Activated T-cell treated with anti-CD3 and anti-CD28 coated beads for 24 hours (primary cell): ENCODE measurements around the gene C4orf54.

Source experiments
- DNase-seq: peaks from one replicate; pipeline ENCODE4 v3.0.0-alpha.2; 2020; ENCODE audit warnings: low read depth

C4orf54 gene

DNA sequence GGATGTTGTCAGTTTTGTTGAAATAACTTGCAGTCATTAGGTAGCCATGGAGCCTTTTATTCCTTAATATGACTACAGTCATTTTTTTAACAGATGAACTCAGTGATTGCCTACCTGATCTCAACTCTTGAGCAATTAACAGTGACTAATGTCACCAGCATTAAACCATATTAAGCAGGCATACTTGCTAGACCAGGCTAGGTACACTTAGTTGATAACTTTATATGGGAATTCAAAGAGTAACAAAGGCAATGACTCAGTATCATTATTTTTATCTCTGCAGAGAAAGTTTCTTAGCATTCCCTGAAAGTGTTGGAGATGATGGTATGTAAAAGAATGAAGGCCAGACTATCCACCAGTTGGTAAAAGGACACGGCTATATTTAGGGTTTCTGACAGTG lies at the start of gene C4orf54:
Gene C4orf54, minus strand, starts transcription at position 31 of the 400 bp plus-strand sequence. CDS start 3,180 bp downstream, outside the sequence.
- DNase-seq, result no peak

DNA sequence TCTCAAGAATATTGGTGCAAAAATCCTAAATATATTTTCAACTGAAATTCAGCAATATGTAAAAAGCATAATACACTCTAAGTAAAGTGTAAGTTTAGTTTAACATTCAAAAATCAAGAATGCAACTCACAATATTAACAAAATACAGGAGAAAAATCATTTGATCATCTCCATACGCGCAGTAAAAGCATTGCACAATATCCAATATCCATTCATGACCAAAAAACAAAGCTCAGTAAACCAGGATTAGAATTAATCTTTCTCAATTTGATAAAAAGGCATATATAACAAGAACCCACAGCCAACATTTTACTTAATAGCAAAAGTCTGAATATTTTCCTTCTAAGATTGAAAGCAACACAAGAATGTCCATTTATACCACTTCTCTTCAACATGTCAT lies 48.3 kb upstream of the C4orf54 start:
- no peak for DNase-seq

DNA sequence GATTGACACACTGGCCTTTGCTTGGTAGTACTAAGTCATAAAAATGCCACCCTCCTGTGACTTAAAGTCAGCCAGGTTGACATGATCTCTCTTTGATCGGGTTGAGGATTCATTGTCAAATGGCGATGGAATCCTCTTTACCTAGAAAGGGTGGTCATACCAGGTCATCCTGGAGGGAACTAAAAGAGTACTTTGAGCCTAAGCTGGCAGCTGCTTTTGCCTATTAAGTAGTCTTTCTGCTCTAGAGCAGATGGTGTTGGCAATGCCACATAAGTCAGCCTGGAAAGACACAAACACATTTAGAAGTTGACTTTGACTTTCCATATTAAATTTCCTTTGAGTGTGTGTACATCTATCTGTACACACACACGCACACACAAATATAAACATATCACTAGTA lies 39.2 kb upstream of the C4orf54 start:
- DNase-seq, result no peak

DNA sequence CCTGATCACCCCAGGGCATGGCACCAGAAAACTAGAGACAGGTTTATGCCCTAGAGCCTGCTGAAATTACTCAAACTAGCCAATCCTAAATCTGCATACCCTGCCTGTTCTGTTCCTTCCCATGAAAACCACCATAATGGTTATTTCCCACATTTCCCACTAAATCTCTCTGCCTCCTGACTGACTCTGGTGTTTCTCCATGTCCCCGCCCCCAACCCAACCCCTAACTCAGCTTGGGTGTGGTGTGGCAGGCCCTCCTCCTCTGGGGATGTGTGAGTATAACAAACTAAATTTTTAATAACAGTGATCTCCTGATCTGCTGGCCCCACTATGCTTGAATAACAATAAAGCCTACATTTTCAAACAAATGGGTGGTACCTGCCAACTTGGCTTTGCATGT lies 35.5 kb upstream of the C4orf54 start:
- no peak for DNase-seq

DNA sequence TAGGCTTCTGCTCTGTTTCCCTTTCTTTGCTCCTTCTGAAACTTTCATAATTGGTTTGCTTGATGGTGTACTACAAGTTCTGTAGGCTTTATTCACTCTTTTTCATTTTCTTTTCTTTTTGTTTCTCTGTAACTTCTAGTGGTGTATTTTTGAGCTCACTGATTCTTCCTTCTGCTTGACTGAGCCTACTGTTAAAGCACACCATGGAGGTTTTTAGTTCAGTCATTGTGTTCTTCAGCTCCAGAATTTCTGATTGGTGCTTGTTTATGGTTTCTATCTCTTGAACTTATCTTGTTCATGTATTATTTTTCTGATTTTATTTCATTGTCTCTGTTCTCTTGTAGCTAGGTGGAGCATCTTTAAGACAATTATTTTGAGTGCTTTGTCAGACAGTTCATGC lies 33.4 kb upstream of the C4orf54 start:
- DNase-seq, result no peak

DNA sequence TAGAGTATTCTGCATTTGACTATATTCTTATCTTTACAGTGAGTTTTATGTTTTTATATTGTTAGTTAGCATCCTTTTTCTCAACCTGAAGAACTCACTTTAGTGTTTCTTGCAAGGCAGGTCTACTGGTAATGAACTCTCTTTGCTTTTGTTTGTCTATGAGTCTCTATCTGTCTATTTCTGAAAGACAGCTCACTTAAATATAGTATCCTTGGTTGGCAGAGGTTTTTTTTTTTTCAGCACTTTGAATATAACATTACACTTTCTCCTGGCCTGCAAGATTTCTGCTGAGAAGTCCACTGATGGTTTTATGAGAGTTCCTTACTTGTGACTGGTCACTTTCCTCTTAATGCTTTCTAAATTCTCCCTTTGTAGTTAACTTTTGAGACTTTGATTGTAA lies 32.8 kb upstream of the C4orf54 start:
- no peak for DNase-seq

DNA sequence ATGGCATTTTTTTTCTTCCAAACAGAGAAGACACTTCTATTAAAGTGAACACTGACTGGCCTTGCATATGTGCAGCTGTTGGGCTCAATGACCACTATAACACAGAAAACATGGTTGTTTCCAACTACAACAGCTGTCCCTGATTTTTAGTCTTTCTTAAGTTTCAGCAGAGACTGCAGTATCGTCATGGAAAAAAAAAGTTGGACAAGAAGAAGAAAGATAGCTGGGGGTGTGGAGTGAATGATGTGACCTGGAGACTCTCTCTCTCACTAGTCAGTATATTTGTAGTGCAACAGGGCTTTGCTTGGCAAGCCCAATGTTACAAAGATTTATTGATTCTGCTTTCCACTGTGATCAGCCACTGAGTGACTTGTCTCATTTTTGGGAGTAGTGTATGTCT lies 29.5 kb upstream of the C4orf54 start:
- DNase-seq, result no peak

DNA sequence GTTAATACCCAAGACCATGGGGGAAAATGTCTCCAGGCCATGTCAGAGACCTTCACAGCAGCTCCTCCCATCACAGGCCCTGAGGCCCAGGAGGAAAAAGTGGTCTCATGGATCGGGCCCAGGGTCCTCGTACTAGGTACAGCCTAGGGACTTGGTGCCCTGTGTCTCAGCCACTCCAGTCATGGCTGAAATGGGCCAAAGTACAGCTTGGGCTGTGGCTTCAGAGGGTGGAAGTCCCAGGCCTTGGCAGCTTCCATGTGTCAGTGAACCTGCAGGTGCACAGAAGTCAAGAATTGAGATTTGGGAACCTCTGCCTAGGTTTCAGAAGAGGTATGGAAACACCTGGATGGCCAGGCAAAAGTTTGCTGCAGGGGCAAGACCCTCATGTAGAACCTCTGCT lies 27.6 kb upstream of the C4orf54 start:
- no peak for DNase-seq

DNA sequence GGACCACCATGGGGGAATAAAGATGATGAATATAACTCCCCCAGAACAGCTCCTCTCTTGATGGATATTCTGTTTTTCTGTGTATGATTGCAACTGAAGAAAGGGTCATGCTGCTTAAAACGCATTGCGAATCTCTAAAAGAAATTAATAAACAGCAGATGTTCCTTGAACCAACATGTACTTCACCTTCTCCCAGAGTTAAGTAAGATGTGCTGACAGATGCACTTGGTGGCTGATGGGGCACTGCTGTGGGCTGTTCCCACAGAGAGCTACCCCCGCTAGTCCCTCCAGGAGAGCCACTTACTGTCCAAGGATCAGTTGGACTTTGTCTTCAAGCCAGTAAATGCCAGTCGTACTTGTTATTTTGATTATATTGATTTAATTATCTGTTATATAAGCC lies 26.3 kb upstream of the C4orf54 start:
- no peak for DNase-seq

DNA sequence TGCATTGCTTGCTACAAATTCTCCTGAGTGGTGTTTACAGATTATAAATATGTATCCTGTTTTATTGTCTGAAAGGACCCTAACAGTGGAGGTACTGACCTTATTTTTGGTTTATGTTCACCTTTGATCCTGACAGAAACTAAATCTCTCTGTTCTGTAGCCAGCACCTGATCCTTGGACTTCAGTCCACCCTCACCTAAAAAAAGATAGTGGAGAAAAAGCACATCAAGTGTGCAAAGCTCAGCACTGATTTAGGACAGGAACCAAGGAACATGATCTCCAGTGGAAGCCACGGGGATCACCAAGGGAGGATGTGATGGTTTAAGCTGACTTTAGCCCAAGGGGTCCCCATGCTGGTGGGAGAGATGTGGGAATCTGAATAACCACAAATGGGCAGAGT lies 22.3 kb upstream of the C4orf54 start:
- DNase-seq, result no peak

DNA sequence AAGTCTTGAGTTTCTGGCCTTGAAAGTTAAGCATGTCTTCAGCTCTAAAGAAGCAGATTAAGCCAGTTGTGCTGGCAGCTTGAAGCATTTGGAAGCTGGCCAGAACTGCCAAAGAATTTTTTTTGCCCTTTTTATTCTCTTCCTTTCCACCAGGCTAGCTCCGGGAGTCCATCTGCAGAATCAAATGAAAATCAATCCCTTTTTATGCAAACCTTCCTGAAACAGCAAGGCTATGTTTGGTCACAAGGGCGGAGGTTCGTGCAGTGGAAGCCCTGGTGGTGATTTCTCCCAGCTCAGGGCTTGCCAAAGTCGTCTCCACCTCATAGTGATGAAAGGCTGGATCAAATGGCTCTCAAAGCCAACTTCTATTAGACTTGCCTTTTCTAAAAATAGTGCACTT lies 21.6 kb upstream of the C4orf54 start:
- DNase-seq, result no peak

DNA sequence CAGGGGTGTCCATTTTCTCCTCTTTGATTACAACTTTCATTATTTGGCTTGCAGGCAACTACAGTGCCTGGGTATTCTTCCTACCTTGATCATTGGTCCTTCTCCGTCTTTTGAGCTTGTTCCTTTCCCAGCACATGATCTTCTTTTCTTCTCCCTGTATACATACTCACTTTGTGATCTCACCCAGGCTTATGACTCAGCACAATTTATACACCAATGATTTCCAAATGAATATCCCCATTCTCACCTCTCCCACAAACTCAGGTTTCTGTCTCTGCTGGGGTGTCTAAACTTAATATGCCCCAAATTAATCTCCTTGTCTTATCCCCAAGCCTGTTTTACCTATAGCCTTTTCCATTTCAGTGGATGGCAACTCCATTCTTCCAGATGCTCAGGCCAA lies 19.5 kb upstream of the C4orf54 start:
- DNase-seq, result no peak

DNA sequence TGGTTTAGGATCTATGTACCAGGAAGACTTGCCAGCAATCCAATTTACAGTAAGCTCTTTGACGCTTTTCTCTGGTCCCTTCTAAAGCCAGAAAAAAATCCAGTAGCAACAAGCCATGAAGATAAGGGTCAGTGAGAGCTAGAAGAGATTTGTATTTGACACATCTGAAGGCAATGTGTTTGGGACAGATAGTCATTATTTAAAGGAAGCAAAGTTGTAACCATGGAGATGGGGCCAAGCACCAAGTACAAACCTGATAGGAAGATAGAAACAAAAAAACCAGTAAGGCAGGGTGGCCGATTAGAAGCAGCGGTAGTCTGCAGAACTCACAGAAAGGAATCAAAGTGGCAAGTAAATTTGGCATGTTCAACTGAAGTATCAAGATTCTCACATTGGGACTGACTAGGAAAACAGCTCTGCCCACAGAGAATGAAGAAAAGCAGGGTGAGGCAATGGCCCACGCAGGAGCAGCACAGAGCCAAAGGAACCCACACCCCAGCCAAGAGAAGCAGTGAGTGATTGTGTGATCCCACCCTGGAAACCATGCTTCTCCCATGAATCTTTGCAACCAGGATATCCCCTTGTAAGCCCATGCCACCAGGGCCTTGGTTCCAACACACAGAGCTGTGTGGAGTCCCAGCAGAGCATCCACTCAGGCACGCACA lies 12.9 kb upstream of the C4orf54 start:
- DNase-seq, result no peak

DNA sequence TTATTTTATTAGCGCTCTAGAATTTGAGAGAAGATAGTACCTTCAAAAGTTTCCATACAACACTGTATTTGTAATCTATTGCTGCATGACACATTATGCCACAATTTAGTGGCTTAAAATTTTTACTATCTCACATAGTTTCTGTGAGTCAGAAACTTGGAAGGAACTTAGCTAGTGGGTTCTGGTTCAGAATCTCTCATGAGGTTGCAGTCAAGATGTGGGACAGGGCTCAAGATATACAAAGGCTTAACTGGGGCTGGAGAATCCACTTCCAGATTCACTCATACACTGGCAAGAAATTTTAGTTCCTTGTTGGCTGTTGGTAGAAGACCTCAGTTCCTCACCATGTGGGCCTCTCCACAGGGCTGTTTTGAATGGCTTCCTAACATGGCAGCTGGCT lies 11.5 kb upstream of the C4orf54 start:
- no peak for DNase-seq

DNA sequence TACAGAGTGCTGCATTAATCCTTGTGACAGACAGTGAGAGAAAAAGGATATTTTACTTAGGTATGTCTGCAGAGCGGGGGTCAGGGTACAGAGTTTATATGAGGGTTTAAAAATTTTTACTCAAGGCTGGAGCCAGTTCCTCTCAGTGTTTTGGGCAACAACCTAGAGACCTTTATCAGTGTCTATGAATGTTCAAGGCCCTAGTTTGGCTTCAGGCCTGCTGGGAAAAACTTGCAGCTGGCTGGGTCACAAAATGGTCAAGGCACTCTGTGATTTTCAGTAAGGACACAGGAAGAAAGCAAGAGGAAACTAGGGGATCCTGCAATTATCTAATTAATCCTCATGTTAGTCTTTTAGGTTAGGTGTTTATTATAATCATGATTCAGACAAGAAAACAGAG lies 10.8 kb upstream of the C4orf54 start:
- DNase-seq, result no peak

DNA sequence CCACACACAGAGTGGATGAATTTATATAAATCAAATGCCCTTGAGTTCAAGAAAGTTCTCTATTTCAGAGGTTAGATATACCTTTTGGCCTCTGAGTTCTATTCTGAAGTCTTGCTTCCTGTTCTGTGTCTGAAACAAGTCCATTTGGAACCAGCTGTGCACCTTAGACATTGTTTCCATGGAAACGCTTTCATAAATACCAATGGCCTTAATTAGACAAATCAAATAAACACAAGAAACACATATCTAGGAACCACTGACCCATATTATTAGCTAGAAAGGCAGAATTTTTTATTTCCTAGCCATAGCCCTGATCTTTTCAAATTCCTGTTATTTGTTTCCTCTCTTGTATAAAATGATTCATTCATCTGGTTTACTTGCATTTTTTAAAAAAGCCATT lies 8.4 kb upstream of the C4orf54 start:
- DNase-seq, result no peak

DNA sequence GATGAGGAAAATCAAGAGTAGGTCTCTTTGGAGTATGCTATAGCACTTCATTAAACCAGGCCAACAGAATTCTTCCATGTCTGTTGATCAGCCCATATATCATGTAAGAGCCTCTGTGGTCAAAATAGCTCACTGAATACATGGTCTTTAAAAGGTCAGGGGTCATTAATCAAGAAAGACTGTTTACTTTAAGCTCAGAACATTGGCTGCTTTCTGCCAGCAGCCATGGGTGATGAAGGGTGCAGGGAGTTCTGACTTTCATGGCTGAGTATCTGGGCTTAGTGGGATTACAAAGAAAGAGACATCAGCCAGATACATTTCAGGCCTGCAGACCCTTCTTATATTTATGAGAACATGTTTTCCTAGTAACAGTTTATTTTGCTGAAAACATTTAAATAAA lies 7.1 kb upstream of the C4orf54 start:
- DNase-seq, result no peak

DNA sequence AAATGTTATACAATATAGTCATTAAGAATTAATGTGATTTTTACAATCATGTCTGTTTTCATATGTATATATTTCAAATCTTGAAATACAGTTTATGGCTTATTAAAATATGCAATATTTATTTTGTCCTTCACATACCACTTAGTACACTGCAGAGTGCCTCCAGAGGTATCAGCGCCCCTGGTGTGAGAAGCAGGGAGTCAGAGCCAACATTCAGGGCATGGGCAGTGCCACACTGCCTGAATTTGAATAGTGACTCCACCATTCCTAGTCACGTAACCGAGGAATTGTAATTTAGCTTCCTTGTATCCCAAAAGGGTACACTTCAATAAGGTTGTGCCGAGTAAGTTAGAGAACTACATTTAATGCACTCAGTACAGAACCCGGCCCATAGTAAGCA lies 4.3 kb upstream of the C4orf54 start:
- no peak for DNase-seq

DNA sequence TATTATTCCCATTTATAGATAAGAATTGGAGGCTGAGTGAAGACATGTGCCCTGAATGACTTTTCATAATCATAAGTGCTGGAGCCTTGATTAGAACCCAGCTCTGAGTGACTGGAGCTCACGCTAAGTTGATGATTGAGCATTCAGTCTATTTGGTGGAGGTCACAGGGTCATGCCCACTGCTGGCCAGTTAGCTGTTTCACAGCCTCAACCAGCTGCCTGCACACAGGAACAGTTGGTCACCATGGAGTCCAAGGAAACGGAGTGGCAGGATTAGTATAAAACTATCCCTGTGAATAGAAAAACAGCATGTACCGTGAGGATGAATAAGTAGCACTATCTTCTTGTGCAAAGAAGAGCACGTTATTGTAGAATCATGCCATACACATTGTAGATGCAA lies 1.0 kb upstream of the C4orf54 start:
- DNase-seq, result no peak

DNA sequence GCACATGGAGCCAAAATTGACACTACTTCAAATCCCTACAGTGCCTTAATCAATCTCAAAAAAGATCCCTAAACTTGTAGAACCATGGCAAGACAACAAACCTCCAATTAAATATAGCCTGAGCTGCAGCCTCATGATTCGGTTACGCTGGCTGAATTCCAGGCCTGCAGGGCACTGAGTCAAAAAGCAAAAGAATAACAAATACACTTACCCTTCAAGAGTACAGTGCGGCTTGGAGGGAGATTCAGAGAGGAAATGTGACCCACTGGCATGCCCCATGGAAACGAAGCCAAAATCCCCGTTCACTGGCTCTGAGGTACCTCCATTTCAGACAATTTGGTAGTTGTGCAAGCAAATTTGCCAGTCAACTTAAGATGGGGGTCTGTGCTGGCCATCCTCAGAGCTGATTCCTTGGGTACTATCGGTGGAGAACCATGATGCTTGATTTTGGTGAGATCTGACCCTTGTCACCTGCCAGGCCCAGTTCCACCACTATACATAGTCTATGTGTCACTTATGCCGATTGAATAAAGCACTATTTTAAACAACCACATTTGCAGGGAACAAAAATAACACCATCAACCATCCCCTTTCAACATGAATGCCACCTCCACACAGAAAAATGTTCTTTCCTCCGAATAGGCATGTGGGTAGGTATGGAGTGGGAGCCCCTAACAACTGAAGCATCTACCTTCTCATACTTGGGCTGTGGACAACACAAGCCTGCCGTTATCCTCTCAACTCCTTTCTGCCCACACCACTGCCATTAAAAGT lies 2.1 kb downstream of the C4orf54 start:
- DNase-seq, result no peak

DNA sequence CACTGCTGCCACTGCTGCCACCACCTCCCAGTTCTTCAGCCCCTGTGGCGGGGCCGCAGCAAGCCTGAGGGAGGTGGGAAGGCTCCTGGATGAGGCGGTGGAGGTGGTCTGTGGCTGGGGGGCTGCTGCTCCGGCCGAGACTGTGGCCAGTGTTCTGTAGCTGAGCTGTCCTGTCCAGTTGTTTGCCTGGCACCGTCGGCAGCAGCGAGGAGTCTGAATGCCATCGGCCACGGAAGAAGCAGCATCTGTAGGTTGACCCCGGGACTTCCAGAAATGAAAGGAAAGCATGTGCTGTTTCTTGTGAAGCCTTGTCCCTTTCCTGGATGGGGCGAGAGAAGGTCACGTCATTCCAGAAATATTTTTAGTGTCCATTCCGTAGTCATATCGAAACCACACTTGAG lies 3.3 kb downstream of the C4orf54 start:
- no peak for DNase-seq

DNA sequence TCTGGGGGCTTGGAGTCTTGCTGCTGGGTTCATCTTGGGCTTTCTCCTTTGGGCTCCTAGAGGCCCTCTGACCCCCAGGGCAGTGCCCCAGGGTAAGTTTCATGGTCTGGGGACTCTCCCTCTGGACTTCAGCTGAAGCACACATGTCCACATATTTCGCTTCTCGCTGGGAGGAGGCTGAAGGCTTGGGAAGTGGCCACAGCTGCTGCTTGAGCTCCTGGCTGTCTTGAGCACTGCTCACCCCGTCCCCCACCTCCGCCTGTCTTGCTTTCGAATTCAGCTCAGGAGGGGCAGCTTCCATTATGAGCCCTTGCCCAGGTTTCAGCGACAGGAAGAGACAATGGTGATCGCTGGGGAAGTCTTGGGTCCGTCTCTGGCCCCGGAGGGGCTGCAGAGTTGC lies 3.7 kb downstream of the C4orf54 start:
- no peak for DNase-seq

DNA sequence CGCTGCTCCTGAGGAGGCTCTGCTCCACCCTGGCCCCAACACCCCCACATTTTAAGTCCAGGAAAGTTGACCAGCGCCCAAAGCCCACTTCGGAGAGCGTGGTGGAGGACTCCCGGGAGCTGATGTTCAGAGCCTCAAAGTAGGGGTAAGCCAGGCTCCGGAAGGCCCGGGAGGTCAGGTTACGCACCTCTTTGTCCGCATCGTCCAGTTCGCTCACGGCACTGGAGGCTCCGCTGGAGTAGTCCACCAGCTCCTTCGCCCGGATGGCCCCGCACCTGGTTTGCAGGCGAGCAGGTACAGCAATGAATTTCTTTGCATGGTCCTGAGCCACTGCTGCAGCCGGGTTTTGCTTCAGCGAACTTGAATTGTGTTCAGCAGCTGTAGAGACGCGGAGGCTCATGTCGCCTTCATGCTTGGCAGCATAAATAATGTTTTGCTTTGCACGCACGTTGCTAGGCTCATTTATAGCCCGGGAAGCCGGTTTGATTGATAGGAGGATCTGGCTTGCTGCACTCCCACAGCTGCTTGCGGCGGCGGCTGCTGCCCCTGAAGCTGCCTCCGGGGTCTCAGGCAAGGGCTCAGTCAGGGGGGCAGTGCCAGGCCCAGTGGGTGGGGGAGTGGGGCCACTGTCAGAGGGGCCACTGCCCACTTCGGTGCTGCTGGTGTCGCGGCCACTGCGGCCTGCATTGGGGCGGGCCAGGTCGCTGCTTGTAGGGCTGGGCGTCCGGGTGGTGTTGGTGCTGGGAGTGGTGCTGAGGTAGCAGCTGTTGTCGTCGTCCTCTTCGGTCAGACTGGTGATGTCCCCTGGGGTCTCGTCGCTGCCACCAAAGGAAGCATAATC lies 4.8 kb downstream of the C4orf54 start:
- DNase-seq, result no peak
